SK-N-SH treated with all-trans-retinoic acid at 6 μM for 48 hours (cell line): ENCODE data around the gene KDM4C.

ENCODE experiments used
- CSDC2 ChIP-seq: fragments of 250-450 bp; sonication (Bioruptor Pico); IDR thresholded peaks from 2 replicates; pipeline ENCODE4 v1.5.0; 2020; ENCODE audit warnings: mild to moderate bottlenecking, moderate library complexity
- ESRRG ChIP-seq: fragments of 250-450 bp; sonication (Bioruptor Pico); IDR thresholded peaks from 2 replicates; pipeline ENCODE4 v1.6.1; 2021; ENCODE audit warnings: mild to moderate bottlenecking
- PATZ1 ChIP-seq: fragments of 250-450 bp; sonication (Bioruptor Pico); IDR thresholded peaks from 2 replicates; pipeline ENCODE4 v1.8.0; 2020; ENCODE audit warnings: mild to moderate bottlenecking, moderate library complexity, borderline replicate concordance
- POU6F1 ChIP-seq: fragments of 250-450 bp; sonication (Bioruptor Pico); IDR thresholded peaks from 2 replicates; pipeline ENCODE4 v1.8.0; 2021; ENCODE audit warnings: low read depth, mild to moderate bottlenecking, moderate library complexity, borderline replicate concordance

- TF ChIP-seq POU6F1 (CRISPR knock-in tag): no peak
- no peak for TF ChIP-seq ESRRG
- TF ChIP-seq CSDC2 (CRISPR knock-in tag): no peak
- TF ChIP-seq PATZ1 (CRISPR knock-in tag): no peak
These were observed 360.9 kb downstream of the KDM4C start for GRCh38 chr9:7118633-7119032.
